ENCODE results near the gene ATP2A2.
"Not testable (repeated sequence)": the region's sequence is repeated elsewhere in the genome, so short reads cannot be mapped to it uniquely, and the experiment has no call there.

ATP2A2 gene

DNA sequence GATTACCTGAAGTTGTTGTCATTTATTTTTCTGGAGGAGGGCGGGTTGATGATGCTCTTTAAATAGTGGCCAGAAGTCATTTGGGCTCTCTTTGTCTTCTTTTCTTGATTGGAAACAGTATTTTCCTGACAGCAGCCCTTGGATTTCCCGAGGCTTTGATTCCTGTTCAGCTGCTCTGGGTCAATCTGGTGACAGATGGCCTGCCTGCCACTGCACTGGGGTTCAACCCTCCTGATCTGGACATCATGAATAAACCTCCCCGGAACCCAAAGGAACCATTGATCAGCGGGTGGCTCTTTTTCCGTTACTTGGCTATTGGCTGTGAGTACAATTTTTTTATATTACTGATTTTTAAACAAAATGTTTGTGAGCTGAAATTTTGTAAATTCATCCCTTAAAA is 62.1 kb downstream of the ATP2A2 start:
- DNase-seq (ENCODE audit: low read depth) = no peak

DNA sequence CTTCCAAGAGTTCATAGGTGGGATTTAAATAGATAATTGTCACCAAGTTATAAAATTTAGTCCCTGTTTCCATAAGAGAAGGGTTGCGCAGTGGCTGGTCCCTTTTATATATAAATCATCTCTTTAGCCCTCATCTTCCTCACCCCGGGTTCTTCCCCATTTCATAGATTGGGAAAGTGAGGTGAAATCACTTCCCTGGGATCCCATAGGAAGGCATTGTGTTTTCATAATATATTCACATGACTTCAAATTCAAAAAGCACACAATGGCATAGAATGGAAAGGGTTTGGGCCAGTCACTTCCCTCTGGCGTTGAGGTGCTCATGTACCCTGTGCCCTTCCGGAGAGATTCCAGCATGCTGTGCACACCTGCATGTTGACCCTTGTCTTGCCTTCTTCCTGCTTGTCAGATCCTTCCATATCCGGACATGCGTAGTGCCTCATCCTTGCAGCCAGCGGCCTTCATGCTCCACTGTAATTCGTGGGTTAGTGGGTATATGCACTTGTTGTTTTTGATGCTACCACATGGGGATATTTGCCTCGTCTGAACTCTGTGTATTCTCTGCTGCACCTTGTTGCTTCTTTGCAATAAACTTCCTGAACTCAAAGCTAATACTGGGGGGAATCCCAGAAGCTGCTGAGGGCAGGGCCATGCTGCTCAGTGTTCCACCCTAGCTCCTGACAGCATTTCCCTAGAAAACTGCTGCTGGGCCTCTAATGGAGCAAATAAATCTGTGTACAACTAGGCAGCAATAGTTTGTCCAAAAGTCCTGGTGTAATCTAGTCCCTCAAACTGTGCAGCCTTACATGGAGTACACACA is 62.9 kb downstream of the ATP2A2 start:
- DNase-seq (ENCODE audit: low read depth) = no peak

DNA sequence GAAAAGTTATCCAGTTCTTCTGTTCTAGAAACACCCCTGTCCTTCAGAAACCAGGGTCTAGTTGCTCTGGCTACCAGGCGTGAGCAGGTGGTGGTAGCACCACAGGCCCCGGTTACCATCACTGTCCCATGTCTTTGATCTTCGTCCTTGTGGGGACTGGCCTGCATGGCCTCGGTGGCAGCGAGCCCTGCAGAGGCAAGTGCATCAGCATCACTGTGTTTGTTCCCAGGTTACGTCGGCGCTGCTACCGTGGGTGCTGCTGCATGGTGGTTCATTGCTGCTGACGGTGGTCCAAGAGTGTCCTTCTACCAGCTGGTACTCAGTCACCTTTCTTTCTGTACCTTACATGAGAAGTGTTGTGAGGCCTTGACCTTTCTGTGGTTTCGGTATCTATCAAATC is 63.6 kb downstream of the ATP2A2 start:
- no peak for DNase-seq (ENCODE audit: low read depth)

DNA sequence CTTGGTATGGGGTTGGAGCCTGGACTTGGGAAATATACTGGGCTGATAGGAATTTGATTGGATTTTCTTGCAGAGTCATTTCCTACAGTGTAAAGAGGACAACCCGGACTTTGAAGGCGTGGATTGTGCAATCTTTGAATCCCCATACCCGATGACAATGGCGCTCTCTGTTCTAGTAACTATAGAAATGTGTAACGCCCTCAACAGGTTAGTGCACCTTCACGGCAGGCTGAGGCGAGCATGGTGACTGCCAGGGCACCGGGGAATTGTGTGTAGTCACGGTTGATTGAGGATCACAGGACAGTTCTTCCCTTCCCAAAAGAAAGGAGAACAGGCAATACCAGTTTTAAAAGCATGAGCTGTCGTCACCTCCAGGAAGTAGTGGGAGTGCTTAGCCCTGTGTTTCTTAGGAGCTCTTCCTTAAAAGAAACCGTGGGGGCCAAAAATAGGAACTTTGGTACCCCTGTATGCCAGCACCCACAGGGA is 64.2 kb downstream of the ATP2A2 start:
- no peak for DNase-seq (ENCODE audit: low read depth)

DNA sequence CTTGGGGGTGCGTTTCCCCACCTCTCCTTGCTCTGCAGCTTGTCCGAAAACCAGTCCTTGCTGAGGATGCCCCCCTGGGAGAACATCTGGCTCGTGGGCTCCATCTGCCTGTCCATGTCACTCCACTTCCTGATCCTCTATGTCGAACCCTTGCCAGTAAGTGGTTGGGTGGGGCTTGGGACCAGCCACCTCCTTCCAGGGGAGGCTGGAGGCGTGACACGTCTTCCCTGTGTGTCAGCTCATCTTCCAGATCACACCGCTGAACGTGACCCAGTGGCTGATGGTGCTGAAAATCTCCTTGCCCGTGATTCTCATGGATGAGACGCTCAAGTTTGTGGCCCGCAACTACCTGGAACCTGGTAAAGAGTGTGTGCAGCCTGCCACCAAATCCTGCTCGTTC is 64.9 kb downstream of the ATP2A2 start:
- DNase-seq (ENCODE audit: low read depth) = no peak

DNA sequence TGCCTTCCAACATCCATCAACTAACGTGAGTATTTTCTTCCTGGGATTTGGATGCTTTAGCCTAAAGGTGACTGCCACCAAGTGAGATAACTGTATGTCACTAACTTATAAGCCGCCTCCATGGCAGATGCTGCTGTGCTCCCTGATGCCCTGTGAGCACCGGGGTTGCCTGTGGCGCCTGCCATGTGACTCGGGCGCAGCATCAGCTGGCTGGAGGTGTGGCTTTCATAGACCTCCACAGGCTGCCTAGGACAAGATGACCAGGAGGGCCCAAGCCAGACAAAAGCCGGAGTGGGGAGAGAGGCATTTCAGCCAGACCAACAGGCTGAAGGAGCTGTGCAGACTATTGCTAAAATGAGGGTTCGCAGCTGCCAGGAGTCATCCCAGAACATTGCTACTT is 66.7 kb downstream of the ATP2A2 start:
- no peak for DNase-seq (ENCODE audit: low read depth)

DNA sequence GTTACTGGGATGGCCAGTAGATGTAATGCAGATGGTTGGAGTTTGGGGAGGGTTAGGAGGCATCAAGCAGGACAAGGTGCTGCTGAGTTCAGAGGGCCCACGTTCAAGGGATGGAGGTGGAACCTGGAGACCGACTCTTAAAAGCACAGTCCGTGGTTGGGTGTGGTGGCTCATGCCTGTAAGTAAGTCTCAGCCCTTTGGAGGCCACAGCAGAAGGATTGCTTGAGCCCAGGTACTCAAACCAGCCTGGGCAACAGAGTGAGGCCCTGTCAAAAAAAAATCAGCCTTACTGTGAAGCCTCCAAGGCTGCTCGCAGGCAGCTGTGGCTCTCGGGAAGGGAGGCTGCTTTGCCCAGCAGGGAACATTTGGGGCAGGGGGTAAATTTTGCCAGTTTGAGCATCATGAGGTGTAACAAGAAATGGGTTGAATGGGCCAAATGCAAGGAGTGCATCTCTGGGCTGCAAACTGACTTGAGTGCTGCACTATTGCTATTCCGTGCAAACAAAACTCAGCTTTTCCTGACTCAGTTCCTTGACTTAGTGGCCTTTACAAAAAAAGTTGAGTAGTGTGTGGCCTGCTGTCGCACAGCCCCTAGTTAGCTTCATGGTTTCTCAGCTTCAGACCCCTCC is 67.5 kb downstream of the ATP2A2 start:
- DNase-seq (ENCODE audit: low read depth) = no peak

DNA sequence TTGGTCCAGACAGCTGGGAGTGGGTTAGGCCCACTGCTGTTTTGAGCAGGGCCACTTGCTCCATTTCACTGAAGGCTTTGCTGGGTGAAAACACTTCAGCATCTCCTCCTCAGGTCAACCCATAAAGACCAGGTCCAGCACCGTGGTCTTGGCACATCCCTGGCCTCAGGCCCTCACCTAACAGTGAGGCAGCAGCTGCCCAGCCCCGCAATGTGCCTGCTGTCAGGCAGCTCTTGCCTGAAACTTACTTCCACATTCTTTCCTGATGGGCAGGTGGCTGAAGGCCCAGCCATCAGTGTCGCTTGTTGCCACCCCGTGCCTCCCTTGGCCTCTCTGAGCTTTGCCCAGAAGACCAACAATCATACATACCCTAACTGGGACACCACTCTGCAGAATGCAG is 68.0 kb downstream of the ATP2A2 start:
- no peak for DNase-seq (ENCODE audit: low read depth)

DNA sequence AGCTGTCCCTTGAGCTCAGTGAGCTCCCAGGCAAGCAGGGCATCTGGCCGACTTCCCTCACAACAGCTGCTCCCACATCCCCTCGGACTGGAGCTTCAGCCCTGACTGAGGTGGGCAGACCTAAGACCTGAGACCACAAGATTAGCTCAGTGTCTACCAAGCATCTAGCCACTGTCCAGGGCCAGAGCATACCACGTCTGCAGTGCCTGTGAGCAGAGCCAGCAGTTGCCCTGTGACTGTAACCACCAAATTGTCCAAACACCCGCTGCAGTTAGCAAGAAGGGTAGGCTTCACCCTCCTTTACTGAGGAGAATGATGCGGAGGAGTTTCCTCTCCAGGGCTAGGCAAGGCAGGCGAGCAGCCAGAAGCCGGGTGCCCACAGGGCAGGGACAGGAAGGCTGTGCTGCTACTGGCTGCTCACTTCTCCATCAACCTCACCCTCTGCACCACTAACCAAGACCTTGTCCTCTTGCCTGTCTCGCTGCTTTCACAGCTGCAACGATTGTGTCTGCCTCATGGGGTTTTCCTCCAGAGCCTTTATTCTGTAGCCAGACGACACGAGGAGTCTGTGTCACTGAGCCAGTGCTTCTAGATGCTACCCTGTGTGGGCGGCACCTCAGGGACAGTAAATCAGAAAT is 68.6 kb downstream of the ATP2A2 start:
- DNase-seq (ENCODE audit: low read depth) = peak; percentile 50

DNA sequence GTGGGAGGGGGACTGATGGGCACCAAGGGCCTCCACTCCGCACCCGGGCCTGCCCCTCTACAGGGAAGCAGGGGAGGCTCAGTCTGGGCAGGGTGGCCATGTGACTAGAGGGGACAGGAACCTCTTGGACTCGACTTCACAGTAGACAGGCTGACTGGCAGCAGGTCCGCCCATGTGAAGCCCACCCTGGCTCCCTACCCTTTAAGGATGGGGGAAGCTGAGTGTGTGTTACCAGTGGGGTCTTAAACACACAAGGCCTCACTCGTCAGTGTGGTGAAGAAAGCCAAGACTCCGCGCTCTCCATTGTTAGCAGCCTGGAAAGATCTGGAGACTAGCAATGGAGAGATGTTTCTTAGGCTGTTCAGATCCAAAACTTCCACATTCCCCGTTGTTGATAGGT is 70.1 kb downstream of the ATP2A2 start:
- no peak for DNase-seq (ENCODE audit: low read depth)

DNA sequence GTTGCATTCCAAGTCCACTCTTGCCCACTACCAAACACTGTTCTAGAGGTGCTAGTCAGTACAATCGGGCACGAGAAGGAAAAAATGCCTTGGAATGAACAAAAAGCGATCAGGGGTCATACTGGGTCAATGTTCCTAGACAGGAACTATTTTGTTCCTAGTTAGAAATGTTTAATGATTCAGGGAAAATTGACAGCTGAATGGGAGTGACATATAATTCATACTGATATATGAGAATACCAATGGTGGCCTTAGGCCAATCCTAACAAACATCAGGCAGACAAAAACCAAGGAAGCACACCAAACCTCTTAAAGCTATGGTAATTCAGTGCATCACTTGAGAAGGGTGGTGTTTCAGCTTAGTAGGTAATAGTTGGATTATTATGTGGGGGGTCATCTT is 71.4 kb downstream of the ATP2A2 start:
- no peak for DNase-seq (ENCODE audit: low read depth)

DNA sequence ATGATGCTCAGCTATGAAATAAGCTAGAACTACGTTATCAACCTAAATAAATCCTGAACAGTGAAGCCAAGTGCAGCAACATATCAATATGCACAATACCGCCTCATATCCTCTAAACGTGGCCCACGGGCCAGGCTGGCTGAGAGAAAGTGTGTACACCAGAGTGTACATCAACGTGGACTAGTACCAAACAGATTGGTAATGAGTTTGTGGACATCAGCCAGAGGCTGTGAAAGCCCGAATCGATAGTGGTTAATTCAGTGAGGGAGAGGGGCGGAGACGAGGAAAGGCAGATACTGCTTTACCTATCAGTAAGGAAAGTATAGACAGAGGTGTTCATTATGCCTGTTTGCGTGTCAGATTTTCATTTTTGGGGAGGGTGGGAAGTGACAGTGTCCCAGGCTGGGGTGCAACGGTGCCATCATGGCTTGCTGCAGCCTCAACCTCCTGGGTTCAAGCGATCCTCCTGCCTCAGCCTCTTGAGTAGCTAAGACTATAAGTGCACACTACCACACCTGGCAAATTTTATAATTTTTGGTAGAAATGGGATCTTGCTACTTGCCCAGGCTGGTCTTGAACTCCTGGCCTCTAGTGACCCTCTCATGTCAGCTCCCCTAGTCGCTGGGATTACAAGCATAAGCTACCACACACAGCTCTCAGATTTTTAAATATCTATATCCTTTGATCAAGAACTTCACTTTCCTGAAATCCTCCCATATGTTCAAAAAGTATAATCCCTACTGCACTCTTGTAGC is 72.3 kb downstream of the ATP2A2 start:
- no peak for DNase-seq (ENCODE audit: low read depth)

DNA sequence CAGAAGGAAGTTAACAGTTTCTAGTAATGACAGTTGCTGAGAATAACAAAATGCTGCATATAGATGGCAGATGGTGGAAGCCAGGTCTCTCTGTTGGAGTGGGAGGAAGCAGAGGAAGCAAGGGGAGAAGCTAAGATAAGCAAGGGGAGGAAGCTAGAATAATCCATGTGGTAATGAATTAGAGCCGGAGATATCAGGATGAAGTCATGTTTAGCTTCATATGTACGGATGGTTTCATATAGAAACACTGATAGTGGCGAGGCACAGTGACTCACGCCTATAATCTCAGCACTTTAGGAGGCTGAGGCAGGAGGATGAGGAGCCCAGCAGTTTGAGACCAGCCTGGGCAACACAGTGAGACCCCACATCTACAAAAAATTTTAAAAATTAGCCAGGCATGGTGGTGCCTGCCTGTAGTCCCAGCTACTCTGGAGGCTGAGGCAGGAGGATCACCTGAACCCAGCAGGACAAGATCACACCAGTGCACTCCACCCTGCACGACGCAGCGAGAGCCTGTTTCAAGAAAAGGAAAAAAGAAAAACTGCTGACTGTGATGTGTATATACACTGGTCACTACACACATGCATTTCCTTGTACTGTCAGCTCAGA is 73.2 kb downstream of the ATP2A2 start:
- peak; percentile 91 for DNase-seq (ENCODE audit: low read depth)

DNA sequence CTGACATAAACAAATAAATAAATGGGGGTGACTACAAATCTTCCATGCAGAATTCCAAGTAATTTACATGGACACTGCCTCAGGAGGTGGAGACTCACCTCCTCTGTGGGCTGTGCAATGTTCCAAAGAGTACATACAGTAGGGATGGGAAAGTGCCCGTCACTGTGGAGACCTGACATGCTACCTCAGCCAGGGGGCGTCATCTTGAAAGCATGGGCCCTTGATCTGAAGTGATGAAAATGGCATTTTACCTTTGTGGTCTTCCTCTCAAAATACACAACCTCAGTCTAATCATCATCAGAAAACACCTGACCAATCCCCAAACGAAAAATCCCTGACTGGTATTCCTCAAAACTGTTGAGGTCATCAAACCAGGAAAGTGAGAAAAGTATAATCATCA is 74.0 kb downstream of the ATP2A2 start:
- no peak for DNase-seq (ENCODE audit: low read depth)

DNA sequence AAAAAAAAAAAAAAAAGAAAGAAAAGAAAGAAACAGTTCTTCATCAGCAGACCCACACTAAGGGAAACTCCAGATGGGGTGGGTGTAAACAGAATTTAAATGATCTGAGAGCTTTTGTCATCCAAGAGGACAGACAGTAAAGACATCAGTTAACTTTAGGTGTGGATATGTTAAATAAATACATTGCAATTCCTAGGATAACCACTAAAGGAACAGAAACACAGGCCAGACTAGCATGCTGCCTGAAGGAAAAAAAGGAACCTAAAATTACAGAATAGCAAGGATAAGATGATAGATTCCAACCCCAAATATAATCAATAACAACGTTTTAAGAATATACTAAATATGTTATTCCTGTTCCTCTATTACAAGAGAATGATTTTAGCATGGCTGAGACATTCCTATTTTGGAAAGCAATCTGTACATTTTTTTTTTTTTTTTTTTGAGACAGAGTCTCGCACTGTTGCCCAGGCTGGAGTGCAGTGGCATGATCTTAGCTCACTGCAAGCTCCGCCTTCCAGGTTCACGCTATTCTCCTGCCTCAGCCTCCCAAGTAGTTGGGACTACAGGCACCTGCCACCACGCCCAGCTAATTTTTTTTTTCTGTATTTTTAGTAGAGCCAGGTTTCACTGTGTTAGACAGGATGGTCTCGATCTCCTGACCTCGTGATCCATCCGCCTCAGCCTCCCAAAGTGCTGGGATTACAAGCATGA is 77.5 kb downstream of the ATP2A2 start:
- not testable (repeated sequence) for DNase-seq (ENCODE audit: low read depth)

DNA sequence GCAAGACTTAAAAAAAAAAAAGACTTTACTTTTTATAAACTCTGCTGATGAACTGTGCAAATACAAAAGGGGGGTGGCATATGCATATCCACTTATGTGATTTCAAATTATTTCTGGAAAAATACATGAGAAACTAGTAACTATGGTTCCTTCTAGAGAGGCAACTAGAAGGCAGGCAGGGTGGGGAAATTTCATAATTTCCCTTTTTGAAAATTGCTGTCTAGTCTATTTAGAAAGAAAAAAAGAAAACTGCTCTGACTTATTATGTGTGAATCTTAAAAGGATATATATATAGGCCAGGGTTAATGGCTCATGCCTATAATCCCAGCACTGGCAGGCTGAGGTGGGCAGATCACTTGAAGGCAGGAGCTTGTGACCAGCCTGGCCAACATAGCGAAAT is 80.2 kb downstream of the ATP2A2 start:
- no peak for DNase-seq (ENCODE audit: low read depth)

DNA sequence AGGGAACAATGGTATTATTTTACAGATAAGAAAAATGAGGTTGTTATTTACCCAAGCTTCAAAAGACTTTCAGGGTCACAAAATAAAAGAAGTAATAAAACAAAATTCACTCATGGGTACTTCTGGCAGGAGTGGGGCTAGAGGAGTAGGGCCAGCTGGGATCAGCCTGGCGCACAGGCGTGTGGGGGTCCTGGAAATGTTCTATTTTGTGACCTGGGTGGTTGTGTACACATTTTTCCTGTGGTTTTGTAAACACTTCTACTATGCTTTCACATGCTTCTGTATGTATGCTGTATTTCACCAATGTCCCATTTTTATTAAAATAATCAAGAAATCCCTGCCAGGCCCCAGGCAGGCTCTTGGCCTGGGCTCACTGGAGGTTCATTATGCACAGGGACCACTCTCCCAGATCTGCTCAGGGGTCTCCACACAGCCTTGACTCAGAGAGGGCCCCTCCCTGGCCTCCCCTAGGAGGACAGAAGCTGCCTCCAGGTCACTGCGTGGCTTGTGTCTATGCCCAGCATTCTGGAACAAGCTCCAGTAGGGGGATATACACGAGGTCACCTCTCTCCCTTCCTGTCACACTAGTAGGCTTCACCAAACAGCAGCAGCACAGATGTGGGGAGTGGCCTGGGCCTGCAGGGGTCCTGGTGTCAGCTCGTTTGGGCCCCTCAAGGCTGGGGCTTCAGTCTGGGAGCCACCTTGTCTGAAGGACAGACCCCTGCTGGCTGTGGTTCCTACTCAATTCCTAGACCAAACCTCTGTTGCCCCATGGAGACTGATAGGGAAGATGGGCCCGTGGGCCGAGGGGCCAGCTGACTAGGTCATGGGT is 84.7 kb downstream of the ATP2A2 start:
- DNase-seq (ENCODE audit: low read depth) = no peak

DNA sequence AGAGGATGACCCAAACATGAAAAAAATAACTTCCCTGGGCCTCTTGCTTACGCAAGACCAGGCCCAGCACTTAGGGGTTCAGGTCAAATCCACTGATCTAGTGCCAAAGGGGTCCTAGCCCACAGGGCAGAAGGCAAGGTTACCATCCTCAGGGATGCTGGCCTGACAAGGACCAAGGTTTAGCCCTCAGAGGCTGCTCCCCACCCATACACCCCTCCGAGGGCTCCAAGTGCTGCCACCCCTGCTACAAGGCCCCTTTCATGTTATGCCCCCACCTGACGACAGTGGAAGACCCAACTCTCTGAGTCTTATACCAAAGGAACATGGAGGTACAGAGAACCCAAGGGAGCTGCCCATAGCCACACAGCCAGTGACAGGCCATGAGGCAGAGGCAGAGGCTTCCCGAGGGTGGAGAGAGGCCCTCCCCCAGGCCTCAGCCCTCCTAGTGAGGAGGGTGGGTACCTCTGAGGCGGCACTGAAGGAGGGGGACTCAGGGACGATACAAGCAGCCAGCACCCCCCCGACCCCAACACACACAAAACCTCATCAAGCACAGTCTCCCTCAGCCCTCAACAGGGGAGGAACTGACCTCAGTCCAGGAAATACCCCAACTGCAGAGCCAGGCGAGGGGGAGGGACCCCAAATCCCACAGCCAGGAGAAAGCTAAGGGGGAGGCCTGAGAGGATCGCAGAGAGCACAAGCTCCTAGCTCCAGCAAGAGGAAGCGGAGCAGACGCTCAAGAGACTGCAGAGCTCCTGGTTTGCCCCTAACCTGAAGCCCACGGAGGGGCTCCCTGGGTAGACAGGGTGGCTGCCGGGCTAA is 85.5 kb downstream of the ATP2A2 start:
- no peak for DNase-seq (ENCODE audit: low read depth)

DNA sequence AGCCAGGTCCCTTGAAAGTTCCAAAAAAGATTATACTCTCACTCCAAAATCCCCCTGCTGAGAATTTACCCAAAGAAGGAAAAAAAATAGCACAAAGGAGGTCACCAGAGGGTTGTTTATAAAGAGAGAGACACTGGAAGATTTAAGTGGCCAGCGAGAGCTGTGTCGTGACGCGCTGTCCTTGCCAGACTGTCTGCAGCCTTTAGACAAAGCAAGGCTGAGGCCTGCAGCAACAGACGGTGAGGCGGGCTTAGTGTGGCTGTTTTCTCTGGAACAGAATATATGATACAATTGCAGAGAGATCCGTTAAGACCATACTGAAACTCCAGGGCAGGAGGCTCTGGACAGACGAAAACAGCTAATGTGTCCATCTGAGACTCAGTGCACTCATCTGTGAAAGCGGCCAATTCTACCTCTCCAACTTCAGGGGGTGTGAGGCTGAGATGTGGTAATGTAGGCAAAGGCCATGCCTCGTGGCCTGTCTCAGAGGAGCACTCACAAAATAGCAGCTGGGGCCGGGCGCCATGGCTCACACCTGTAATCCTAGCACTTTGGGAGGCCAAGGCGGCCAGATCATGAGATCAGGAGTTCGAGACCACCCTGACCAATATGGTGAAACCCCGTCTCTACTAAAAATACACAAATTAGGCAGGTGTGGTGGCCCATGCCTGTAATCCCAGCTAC is 86.3 kb downstream of the ATP2A2 start:
- no peak for DNase-seq (ENCODE audit: low read depth)
